ENCODE data around the gene GCLC.
A peak's percentile ranks its signal among the peaks of the same experiment; 100 is the strongest.
"Not testable (repeated sequence)": the region's sequence is repeated elsewhere in the genome, so short reads cannot be mapped to it uniquely, and the experiment has no call there.

Gene GCLC

DNA sequence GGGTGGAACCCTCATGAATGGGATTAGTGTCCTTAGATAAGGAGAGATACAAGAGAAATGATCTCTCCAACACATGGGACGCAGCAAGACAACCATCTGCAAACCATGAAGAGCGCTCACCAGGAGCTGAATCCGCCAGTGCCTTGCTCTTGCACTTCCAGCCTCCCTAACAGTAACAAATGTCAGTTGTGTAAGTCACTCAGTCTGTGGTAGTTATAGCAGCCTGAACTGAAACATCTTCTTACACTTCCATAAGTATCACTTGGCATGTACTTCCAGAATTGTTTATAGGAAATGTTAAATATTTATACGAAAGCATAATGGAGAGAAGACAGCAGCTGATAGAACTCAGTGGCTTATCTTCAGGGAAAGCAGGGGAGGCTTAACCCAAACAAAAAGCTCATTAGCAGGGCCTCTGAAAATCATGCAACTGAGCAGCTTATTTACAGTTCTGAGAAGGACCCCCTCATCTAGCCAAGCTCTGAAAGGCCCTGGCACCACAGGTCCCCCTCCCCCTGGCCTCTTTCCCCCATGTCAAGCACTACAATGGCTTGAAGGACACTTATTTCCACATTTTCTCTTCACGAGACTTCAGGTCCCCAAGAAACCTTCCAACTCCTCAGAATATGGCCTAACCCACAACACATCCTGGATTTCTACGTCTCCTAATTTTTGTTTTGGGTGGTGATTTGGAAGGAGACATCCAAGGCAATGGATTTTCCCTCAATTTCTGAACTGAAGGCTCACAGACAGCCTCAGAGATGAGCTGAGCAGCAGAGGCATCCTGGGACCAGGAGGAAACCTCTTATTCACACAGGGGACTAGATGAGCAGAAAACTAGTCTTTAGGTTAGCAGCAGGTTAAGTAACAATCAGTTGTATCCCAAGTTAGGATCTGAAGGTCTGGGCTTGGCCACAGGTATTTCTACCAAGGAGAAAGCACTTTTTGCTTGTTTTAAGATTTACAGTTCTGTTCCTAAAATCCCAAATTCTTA is 49.1 kb downstream of the GCLC start:
- no peak for DNase-seq (ENCODE audit: low read depth in 2 of 2, low spot score in 1 of 2)

DNA sequence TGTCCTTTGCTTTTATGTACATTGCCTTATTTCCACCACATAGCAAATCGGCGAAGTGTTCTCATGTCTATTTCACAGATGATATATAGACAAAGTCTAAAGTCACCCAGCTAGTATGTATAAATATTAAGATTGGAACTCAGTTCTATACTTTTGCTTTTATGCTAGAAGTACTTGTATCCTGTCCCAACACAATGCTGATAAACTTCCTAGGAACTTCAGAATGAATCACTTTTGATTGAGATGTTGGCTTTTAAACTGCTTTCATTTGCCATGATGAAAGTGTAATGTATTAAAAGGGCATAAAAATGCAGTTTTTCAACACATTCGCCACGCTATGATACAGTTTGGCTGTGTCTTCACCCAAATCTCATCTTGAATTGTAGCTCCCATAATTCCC is 50.8 kb downstream of the GCLC start:
- no peak for DNase-seq (ENCODE audit: low read depth in 2 of 2, low spot score in 1 of 2)

DNA sequence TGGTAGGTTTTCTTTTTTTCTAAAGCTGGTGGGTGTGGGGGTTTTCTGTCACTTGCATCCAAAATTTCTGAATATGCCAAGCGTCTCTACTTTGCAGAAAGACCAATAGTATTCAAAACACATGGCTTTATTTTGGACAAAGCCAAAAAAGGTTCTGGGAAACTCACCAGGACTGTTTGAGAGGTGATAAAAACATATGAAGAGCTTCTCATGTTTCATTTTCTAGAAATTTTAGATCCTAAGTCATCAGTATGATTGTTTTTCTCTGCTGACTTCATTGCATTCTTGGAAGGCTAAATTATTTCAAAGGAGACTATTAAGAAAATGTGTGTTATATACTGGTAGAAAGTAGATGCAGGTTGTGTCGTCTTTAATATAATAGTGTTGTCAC is 51.3 kb downstream of the GCLC start:
- no peak for DNase-seq (ENCODE audit: low read depth in 2 of 2, low spot score in 1 of 2)

DNA sequence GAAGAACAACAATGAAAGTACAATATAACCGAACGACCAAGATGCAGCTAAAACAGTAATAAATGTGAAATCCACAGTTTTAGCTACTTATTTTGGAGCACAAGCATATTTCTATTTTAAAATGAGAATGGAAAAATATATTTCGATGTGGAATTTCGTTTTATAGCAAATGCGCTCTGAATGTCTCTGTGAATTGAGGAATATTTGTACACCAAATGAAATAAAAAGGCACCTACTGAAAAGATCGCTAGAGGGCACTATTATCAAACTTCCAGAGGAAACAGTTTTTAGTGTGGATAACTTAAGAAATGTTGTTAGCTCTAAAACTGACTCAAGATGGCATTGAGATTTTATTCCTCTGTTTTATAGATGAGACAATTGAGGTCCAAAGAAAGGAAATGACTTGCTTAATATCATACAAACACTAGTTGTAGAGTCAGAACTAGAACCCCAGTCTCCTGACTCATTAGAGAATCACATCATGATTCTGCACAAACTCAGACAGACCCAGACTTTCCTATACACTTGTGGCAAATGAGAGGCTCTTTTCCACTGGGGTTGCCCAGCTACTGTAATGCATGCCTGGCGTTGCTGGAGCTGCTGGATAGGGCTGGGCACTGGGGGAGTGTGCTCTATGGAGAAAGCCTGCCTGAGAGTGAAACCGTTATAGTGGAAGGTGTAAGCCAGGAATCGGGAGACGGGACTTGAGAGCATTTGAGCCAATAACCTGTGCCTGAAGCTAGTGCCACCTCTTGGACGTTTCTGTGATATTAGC is 51.9 kb downstream of the GCLC start:
- no peak for DNase-seq (ENCODE audit: low read depth in 2 of 2, low spot score in 1 of 2)

DNA sequence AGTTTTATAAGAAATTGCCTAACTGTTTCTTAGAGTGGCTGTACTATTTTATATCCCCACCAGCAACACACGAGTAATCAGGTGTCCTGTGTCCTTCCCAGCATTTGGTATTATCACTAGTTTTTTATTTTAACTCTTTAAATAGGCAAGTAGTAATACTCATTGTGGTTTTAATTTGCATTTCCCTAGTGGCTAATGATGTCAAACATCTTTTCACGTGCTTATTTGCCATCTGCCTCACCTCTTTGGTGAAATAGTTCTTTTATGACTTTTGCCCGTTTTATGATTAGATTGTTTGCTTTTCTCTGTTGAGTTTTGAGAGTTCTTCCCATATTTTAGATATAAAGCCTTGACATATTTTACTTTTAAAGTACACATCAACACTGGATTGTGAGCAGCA is 57.8 kb downstream of the GCLC start:
- DNase-seq (ENCODE audit: low read depth in 2 of 2, low spot score in 1 of 2) = no peak

DNA sequence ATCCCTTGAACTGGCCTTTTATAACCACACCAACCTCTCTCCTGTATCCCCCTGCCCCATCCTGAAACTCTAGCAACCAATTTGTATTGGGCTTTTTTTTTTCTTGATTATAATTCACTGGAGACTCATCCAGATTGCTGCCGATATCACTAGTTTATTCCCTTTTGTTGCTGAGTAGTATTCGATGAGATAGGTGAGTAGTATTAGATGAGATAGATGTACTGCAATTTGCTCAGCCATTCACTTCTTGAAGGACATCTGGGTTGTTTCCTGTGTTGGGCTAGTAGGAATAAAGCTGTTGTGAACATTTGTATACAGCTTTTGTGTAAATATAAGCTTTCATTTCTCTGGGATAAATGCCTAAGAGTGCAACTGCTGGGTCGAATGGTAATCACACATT is 58.2 kb downstream of the GCLC start:
- DNase-seq (ENCODE audit: low read depth in 2 of 2, low spot score in 1 of 2) = no peak

DNA sequence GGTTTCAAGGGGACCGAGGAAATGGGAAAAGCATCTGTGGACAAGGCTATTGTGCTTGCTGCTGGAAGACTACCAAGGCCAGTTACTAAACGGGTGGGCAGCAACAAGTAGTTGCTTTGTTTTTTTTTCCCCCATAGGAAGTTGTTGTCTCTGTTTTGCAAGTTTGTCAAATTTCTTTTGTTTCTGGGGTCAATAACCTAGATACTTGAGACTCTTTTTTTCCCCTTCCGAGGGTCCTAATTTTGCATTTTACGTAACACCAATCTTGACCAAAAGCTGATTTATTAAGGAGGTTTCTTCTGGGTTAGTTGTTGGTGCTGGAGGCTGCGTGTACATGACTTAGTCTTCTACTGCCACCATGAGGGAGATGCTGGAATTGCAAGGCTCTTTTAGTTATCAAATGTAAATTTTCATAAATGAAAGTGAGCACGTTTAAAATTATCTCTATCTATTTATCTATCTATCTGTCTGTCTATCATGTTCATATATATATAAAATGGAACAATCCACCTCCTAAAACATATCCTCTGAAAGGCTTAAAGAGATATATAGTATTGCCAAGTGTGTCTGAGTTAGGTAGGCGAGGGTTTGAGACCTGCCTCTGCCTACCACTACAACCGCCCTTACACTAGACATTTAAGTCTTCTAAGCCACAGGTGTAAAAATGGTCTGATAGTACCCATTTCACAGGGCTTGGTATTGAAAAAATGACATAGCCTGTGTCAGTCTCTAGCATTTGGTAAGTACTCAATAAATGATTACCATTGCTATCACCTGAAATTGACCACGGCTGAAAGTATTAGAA is 60.2 kb downstream of the GCLC start:
- peak; percentile 18 to 71 for DNase-seq (ENCODE audit: low read depth in 2 of 2, low spot score in 1 of 2)

DNA sequence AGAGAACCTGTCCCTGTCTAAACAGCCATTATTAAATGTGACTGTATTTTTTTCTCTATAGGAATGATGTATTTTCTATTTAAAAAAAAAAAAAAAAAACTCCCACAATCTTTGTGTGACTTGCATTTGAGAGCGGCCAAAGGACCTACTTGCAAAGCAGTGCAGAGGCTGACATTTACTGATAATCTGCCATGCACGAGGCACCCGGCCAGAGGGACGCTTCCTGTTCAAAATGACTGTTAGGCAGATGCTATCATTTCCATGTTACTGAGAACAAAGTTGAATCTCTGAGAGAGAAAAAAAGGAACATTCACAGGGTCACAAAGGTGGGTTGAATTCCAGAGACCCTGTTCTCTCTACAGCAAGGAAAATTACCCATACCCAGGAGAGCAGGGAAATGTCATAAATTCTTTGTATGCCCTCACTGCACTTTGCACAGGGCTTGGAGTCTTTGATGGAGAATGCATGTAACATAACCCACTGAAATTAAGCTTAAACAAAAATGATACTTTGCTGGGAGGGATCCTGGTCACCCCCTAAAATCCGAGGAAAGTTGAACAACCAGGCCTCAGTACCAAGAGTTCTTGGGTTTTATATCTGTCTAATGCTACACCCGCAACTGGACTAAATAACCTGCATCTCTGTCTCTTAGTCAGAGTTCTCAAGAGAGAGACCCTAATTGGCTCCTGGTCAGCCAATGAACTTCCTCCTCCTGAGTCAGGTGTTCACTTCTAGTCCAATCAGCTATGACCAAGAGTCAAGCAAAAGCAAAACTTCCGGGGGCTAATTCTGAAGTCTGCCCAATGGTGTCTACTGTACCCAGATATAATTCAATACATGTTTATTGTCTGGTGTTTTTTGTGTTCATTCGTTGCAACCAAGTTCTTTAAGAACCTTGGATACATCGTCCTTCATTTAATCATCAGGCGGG is 61.2 kb downstream of the GCLC start:
- no peak for DNase-seq (ENCODE audit: low read depth in 2 of 2, low spot score in 1 of 2)

DNA sequence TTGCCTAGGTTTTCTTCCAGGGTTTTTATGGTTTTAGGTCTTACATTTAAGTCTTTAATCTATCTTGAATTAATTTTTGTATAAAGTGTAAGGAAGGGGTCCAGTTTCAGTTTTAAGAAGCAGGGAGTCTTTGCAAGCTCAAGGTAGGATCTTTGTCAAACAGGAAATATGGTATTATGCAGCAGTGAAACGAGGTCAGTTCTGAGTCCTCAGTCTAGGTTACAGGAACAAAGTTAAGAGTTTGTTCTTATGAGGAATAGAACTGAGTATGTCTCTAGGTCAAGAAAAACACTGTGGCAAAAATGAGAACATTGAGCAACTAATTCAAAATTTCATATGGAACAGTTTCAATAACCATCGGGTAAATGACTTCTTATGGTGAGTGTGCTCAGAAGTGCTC is 63.6 kb downstream of the GCLC start:
- DNase-seq (ENCODE audit: low read depth in 2 of 2, low spot score in 1 of 2) = no peak

DNA sequence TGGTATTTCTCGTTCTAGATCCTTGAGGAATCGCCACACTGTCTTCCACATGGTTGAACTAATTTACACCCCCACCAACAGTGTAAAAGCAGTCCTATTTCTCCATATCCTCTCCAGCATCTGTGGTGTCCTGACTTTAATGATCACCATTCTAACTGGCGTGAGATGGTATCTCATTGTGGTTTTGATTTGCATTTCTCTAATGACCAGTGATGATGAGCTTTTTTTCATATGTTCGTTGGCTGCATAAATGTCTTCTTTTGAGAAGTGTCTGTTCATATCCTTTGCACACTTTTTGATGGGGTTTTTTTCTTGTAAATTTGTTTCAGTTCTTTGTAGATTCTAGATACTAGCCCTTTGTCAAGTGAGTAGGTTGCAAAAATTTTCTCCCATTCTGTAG is 64.1 kb downstream of the GCLC start:
- not testable (repeated sequence) for DNase-seq (ENCODE audit: low read depth in 2 of 2, low spot score in 1 of 2)

DNA sequence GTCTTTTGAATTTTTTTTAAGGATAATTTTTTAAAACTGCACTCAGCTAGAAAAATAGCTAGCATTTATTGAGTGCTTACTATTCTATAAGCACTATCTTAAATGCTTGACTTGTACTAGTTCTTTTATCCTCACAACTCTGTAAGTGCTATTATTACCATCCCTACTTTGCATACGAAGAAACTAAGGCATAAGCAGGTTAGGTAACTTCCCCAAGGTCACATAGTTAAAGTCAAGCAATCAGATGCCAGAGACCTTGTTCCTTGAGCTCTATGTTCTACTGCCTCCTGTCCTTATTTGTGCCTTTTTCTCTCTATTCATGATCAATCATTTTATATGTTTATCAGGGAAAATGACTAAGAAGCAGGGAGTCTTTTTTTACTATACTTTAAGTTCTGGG is 65.0 kb downstream of the GCLC start:
- no peak for DNase-seq (ENCODE audit: low read depth in 2 of 2, low spot score in 1 of 2)

DNA sequence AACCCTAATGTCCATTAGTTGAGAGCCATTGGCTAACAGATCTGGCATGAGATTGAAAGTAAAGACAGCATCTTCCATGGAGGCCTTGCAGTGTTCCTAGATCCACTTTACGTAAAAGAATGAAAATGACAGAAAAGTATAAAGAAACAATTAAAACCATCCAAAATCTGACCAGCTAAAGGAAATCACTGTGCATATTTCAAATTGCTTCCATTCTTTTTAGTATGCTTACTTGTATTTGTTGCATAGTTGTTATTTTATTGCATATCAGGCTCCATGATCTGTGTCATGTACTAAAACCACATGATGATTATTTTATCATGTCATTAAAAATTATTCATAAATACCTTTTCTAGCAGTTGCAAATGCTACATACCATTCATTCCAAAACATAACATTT is 67.9 kb downstream of the GCLC start:
- no peak for DNase-seq (ENCODE audit: low read depth in 2 of 2, low spot score in 1 of 2)

DNA sequence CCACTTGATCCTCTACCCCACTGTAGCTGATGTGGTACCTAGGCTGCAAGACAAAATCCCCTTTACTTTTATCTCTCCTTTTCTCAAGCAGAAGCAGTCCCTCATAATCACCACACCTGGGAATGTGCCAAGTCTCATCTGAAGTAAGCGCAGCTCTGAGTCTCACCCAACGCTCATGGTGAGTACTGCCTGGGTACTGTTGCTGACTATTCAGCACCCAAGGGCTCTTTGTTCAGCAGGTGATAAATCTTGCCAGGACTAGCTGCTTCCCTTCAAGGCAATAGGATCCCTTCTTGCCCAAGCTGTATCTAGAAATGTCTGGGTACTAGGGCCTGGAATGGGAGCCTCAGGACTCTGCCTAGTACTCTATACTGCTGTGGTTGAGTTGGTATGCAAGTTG is 70.9 kb downstream of the GCLC start:
- DNase-seq (ENCODE audit: low read depth in 2 of 2, low spot score in 1 of 2) = no peak

DNA sequence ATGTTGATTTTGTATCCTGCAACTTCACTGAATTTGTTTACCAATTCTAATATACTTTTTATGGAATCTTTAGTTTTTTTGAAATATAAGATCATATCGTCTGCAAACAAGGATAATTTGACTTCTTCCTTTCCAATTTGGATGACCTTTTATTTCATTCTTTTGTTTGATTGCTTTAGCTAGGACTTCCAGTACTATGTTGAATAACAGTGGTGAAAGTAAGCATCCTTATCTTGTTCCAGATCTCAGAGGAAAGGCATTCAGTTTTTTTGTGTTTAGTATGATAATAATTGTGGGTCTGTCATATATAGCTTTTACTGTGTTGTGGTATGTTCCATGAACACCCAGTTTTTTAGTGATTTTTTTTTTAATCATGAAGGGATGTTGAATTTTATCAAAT is 75.7 kb downstream of the GCLC start:
- DNase-seq (ENCODE audit: low read depth in 2 of 2, low spot score in 1 of 2) = no peak

DNA sequence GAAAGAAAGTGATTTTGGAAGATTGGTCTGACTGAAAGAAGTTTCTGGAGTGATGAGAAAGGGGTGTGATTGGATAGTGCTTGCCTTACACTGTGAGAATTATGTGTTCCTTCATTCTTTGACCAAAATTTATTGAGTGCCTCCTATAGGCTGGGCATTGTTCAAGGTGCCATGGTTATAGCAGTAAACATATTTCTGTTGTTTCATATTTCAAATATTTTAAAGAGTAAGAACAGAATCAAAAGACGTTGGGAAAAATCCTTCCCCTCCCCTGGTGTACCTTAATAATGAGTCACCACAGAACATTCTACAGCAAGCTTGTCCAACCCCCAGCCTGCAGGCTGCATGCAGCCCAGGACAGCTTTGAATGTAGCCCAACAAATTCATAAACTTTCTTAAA is 78.6 kb downstream of the GCLC start:
- DNase-seq (ENCODE audit: low read depth in 2 of 2, low spot score in 1 of 2) = no peak

DNA sequence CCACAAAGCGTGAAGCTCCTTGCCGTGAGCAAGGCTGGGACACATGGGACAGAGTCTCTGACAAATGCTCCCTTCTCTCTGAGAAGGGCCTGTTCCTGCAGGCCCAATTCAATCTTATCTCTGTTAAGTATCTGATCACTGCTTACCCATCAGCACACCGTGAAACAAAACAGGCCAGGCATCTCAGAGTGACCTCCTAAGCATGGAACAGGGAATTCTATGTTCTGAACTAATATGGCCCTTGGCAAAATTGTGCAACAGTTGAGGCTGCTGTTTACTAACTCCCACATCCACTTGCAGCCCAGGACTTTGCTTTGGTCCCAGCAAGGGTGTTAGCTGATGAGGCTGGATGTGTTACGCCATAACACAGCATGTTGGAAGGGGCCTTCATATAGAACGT is 79.2 kb downstream of the GCLC start:
- DNase-seq (ENCODE audit: low read depth in 2 of 2, low spot score in 1 of 2) = no peak

DNA sequence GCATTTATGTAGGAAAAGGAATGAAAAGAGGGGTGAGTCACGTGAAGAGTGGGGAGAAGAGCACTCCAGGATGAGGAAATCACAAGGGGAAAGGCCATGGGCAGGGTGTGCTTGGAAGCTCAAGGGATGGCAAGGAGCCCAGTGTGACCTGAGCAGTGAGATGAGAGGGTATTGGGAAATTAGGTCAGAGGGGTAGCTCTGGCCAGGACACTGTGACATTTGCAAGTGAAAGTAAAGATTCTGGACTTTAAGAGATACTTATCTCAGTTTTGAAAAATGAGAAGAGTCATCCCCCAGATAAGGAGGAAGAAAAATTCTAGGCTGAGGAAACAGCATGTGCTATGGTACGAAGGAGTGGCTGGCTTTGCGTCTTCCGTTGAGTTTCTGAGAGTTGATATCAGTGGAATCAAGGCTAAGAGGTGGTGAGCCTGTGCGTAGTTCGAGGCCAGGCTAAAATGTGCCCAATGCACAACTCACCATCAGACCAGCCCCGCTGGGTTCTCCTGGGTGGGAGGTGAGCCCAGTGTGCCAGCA is 79.9 kb downstream of the GCLC start:
- no peak for DNase-seq (ENCODE audit: low read depth in 2 of 2, low spot score in 1 of 2)

DNA sequence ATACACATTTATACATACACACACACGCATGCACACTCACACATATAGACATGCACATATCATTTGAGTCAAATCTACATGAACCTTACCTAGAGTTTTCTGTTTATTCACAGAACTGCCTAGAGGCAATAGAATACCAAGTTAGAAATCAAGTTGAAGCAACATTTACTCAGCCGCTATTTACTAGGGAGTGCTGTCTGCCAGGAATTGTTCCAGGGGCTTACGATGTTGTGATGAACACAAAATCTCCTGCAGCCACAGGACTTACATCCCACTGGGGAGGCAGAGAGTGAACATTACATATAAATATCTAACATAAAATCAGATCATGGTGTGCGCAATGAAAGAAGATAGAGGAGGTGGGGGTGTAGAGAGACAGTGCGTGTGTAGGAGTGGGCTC is 80.4 kb downstream of the GCLC start:
- DNase-seq (ENCODE audit: low read depth in 2 of 2, low spot score in 1 of 2) = no peak

DNA sequence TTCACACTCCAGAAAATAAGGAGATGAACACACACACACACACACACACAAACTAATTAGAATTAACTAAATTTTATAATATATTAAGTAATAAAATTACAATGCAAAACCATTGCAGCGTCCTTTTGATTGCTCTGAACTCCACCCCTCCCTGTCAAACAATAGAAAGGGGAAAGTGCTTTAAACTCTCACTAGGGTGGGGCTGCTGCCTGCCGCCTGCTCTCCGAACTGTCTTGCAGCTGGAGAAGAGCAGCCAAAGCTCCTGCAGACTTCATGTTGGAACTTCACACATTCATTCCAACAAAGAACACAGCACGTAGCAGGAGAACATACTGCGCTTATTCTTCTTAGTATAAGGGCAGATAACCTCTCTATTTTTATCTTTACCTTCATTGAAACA is 83.2 kb downstream of the GCLC start:
- DNase-seq (ENCODE audit: low read depth in 2 of 2, low spot score in 1 of 2) = no peak

DNA sequence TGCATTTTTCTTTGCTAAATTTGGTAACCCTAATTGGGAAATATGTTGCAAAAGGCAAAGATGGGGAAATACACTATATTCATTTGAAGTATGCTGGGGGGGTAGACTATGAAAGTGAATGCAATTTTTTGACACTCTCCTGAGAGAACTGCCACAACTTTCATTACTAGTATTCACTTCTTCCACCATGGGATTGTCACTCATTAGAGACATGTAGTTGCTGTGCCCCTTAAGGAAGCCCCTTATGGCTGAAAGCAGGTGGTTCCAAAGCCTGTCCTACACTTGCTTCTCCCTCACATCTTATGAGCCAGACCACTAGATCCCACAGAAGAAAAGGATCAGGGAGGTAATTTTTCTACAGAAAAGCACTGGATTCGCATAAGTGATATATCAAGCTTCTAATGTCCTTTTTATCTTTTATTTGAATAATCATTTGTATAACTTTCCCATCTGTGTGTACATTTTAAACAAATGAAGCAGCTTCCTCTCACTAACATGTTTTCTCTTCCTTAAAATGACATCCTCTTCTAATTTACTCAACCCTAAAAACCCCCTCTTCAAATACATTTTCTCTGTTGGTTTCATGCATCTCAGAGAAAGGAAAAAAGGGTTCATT is 83.8 kb downstream of the GCLC start:
- no peak for DNase-seq (ENCODE audit: low read depth in 2 of 2, low spot score in 1 of 2)

All from stimulated activated CD8-positive, alpha-beta memory T cell treated with anti-CD3 and anti-CD28 coated beads, Interleukin-4, amount 100 ng/mL, for 4 hours (primary cell).